GF-D8 (cell line): Measurements from ENCODE around the gene IFT20.
"Not testable (repeated sequence)": the region's sequence is repeated elsewhere in the genome, so short reads cannot be mapped to it uniquely, and the experiment has no call there.

Experiments used
- DNase-seq: peaks from one replicate; lab custom pipeline; 2025; lab: John Stamatoyannopoulos, UW

Gene IFT20

DNA sequence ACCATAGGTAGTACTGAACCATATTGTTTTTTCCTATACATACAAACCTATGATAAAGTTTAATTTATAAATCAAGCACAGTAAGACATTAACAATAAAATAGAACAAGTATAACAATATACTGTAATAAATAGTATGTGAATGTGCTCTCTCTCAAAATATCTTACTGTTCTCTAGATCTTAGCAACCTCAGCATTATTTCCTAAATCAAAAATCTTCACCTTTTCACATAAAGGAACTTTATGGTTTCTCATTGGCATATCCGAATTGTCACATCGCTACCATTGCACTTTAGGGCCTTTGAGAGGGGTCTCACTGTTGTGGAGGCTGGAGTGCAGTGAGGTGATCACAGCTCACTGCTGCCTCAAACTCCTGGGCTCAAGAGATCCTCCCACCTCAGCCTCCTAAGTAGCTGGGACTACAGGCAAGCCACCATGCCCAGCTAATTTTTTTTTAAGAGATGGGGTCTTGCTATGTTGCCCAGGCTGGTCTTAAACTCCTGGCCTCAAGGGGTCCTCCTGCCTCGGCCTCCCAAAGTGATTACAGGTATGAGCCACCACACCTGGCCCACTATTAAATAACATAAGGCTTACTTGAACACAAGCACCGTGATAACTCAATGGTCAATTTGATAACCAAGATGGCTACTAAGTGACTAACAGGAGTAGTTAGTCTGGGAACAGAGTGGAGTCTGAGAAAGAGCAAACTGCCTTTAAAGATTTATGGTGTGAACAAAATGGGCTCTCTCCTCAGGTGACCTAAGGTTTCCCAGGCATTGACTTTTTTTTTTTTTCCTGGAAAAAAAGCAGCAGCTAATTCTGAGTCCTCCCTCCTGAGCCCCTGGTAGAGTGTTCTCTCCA lies 19.2 kb downstream of the IFT20 start:
- no peak for DNase-seq

- DNase-seq = no peak
Observed at GRCh38 chr17:28313841-28314240, 21.4 kb downstream of the IFT20 start.

DNA sequence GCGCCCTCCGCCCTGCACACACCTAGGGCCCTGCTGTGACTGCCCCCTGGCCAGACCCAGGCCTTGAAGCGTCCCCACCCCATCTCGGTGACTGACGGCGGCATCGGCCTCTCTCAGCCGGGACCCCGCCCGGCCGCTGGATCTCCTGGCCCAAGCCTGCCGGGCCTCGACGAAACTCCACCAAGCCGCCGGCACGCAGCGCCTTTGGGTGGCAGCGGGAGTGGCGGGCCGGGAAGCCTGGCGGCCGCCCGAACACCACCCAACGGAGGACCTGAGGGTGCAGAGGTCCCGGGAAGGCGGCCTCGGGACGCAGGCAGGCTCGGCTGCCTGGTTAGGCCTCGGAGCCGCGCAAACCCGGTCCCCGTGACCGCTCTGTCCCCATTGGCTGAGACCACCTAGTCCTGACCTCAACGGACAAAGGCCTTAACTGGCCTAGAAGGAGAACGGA lies 28.3 kb downstream of the IFT20 start:
- no peak for DNase-seq

GRCh38 chr17:28298449-28298848 lies 36.8 kb downstream of the IFT20 start:
- no peak for DNase-seq

- no peak for DNase-seq
Observed at GRCh38 chr17:28295677-28296578, 39.3 kb downstream of the IFT20 start.

DNA sequence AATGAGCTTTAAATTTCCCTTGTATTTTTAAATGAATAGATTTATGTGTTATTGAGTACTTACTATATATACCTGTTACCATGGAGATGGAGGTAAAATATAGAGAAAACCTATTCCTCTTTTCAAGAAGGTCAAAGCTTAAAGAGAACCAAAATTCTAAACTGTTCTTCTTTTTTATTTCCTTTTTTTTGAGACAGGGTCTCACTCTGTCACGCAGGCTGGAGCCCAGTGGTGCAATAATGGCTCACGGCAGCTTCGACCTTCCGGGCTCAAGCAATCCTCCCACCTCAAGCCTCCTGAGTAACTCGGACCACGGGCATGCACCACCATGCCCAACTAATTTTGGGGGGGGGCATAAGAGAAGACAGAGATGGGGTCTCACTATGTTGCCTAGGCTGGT lies 41.3 kb downstream of the IFT20 start:
- no peak for DNase-seq

GRCh38 chr17:28292878-28293277 lies 42.4 kb downstream of the IFT20 start:
- DNase-seq = not testable (repeated sequence)

DNA sequence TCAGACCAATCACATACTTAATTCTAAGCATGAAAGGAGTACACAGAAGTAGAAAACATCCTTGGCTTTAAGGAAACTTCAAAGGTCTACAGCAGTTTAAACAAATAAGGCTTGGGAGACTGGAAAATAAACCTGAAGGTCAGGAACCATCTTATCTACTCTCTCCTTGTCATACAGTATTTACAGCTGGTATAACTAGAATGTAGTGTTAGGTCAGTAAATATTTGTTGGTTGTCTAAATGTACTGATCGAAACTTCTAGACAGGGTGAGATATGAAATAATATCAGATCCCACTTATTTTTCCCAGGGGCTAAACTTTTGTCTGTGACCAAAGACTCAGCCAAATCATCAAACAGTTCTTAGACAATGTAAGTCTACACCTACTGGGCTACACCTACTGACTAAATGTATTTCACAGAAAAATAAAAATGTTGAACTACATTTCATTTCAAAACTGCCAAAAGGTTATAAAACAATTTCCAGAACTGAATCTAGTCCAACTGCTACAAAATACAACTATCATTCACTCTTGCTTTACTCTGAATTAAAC lies 43.4 kb downstream of the IFT20 start:
- DNase-seq = no peak

DNA sequence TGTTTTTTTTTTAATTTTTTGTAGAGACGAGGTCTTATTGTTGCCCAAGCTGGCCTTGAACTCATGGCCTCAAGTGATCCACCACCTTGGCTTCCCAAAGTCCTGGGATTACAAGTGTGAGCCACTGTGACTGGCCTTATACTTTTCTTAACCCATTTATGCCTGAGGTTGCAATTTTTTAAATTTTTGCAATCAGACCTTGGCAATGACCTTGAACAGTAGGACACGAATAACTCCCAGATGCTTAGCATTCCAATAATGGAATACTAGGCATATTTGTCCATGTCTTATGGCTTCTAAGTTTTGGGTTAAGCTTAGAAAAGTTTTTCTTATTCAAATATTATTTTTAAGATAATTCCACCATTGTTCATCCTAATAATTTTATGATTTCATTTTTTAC lies 44.6 kb downstream of the IFT20 start:
- no peak for DNase-seq

DNA sequence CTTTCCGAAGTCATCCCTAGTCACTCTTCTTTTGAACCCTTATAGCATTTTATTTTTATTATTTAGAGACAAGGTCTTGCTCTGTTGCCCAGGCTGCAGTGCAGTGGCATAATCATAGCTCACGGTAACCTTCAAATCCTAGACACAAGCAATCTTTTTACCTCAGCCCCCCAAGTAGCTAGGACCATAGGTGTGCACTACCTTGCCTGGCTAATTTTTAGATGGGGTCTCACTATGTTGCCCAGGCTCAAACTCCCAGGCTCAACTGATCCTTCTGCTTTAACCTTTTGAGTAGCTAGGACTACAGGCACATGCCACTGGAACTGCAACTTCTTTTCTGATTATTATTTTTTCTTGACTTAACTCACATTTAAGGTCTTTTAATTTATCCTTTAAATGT lies 49.3 kb downstream of the IFT20 start:
- DNase-seq = no peak

GRCh38 chr17:28282596-28282995 lies 52.7 kb downstream of the IFT20 start:
- DNase-seq = no peak

DNA sequence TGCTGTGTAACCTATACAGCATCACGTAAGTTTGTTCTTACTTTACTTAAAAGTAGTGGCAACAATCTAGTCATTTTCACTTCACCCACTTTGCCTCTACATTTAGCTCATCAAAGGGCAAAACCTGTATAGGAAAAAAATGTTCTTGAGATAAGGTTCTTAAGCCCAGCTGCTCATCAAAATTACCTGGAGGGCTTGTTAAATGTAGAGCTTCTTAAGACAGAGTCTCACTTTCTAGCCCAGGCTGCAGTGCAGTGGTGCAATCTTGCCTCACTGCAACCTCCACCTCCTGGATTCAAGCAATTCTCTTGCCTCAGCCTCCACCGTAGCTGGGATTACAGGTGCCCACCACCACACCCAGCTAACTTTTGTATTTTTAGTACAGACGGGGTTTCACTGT lies 54.4 kb downstream of the IFT20 start:
- no peak for DNase-seq

DNA sequence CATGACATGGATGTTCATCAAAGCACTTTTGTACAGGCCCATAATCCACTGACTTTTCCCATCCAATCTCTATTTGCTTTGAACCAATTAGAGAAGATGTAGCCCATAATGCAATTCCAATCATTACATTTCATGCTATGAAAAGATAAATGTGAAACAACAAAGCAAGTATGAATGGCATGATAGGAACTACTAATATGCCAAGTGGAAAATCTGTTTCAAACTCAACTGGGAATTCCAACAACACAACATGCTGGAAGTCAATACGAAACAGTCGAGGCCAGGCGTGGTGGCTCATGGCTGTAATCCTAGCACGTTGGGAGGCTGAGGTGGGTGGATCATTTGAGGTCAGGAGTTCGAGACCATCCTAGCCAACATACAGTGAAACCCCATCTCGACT lies 55.9 kb downstream of the IFT20 start:
- DNase-seq = no peak
